HEK293 (cell line): ENCODE measurements around the gene ARHGEF37.

Source experiments
- CTCF ChIA-PET: fragments of 350-600 bp; formaldehyde crosslinking; extraction: SDS; loops from one replicate; lab custom pipeline; 2021; ENCODE audit warnings: antibody characterized with exemption; lab: Yijun Ruan, JAX
- POLR2A ChIA-PET: fragments of 300-600 bp; formaldehyde crosslinking; extraction: SDS; loops from one replicate; lab custom pipeline; 2020; ENCODE audit warnings: antibody characterized with exemption, inconsistent platforms; lab: Yijun Ruan, JAX
- H3K27ac ChIP-seq: fragments of 200-500 bp; sonication (Bioruptor generic); 2 replicates; pipeline ENCODE4 v1.5.1; 2014; ENCODE audit warnings: low read depth, low read length, control low read depth, inconsistent platforms; ENCODE audit errors: extremely low read depth
- H3K36me3 ChIP-seq, 2 experiments: fragments of 200-500 bp in 1 of 2; sonication (Bioruptor generic) in 1 of 2; 1 replicate in 1 of 2; 2 replicates in 1 of 2; pipeline ENCODE4 v1.5.1; 2014 to 2017; ENCODE audit warnings: inconsistent platforms in 2 of 2, low read length in 2 of 2; ENCODE audit not compliant: control insufficient read depth in 2 of 2, insufficient read depth in 1 of 2
- H3K4me1 ChIP-seq: fragments of 200-500 bp; sonication (Bioruptor generic); 2 replicates; pipeline ENCODE4 v1.5.1; 2014; ENCODE audit warnings: mild to moderate bottlenecking, low read length, inconsistent platforms; ENCODE audit not compliant: control insufficient read depth, insufficient read depth
- H3K4me3 ChIP-seq: 2 replicates; pipeline ENCODE4 v1.5.1; 2011; ENCODE audit warnings: low read depth, mild to moderate bottlenecking, control low read depth, low read length, moderate library complexity
- H3K9me3 ChIP-seq: fragments of 200-500 bp; sonication (Bioruptor generic); 2 replicates; pipeline ENCODE4 v1.5.1; 2014; ENCODE audit warnings: low read depth, low read length, inconsistent platforms; ENCODE audit not compliant: control insufficient read depth, insufficient read depth
- BCL11A ChIP-seq: fragments of 450-650 bp; formaldehyde crosslinking; IDR thresholded peaks from 2 replicates; pipeline ENCODE4 v1.5.1; 2016; ENCODE audit warnings: low read depth, missing biosample characterization, missing genetic modification characterization
- FEZF1 ChIP-seq: fragments of 450-650 bp; formaldehyde crosslinking; IDR thresholded peaks from 2 replicates; pipeline ENCODE4 v1.5.1; 2016; ENCODE audit warnings: missing biosample characterization, missing genetic modification characterization
- KLF16 ChIP-seq: fragments of 450-650 bp; formaldehyde crosslinking; IDR thresholded peaks from 2 replicates; pipeline ENCODE4 v1.5.1; 2017; ENCODE audit warnings: missing biosample characterization, missing genetic modification characterization
- WT1 ChIP-seq: fragments of 450-650 bp; formaldehyde crosslinking; IDR thresholded peaks from 2 replicates; pipeline ENCODE4 v1.5.1; 2016; ENCODE audit warnings: missing biosample characterization, missing genetic modification characterization
- ZNF140 ChIP-seq: fragments of 450-650 bp; formaldehyde crosslinking; IDR thresholded peaks from 2 replicates; pipeline ENCODE4 v1.5.1; 2016; ENCODE audit warnings: missing biosample characterization, missing genetic modification characterization
- ZNF146 ChIP-seq: fragments of 450-650 bp; formaldehyde crosslinking; IDR thresholded peaks from 2 replicates; pipeline ENCODE4 v1.5.1; 2016; ENCODE audit warnings: missing biosample characterization, missing genetic modification characterization
- ZNF211 ChIP-seq: fragments of 450-650 bp; formaldehyde crosslinking; IDR thresholded peaks from 2 replicates; pipeline ENCODE4 v1.5.1; 2016; ENCODE audit warnings: low read depth, missing biosample characterization, missing genetic modification characterization
- ZNF221 ChIP-seq: fragments of 450-650 bp; formaldehyde crosslinking; IDR thresholded peaks from 2 replicates; pipeline ENCODE4 v1.5.1; 2017; ENCODE audit warnings: missing biosample characterization, missing genetic modification characterization, borderline replicate concordance
- ZNF416 ChIP-seq: fragments of 450-650 bp; formaldehyde crosslinking; IDR thresholded peaks from 2 replicates; pipeline ENCODE4 v1.5.1; 2016; ENCODE audit warnings: missing biosample characterization, missing genetic modification characterization
- ZNF423 ChIP-seq: fragments of 450-650 bp; formaldehyde crosslinking; IDR thresholded peaks from 2 replicates; pipeline ENCODE4 v1.5.1; 2016; ENCODE audit warnings: missing biosample characterization, missing genetic modification characterization
- ZNF510 ChIP-seq: fragments of 450-650 bp; formaldehyde crosslinking; IDR thresholded peaks from 2 replicates; pipeline ENCODE4 v1.5.1; 2018; ENCODE audit warnings: mild to moderate bottlenecking, missing genetic modification characterization, missing biosample characterization; ENCODE audit not compliant: insufficient replicate concordance
- ZNF514 ChIP-seq: fragments of 450-650 bp; formaldehyde crosslinking; IDR thresholded peaks from 2 replicates; pipeline ENCODE4 v1.5.1; 2016; ENCODE audit warnings: missing biosample characterization, missing genetic modification characterization
- ZNF585B ChIP-seq: fragments of 450-650 bp; formaldehyde crosslinking; IDR thresholded peaks from 2 replicates; pipeline ENCODE4 v1.5.1; 2016; ENCODE audit warnings: missing biosample characterization, missing genetic modification characterization
- ZNF76 ChIP-seq: fragments of 450-650 bp; formaldehyde crosslinking; IDR thresholded peaks from 2 replicates; pipeline ENCODE4; 2016; ENCODE audit warnings: low read depth, missing biosample characterization, missing genetic modification characterization, borderline replicate concordance
- ZNF785 ChIP-seq: fragments of 450-650 bp; formaldehyde crosslinking; IDR thresholded peaks from 2 replicates; pipeline ENCODE4 v1.5.1; 2016; ENCODE audit warnings: missing biosample characterization, missing genetic modification characterization
- ZNF837 ChIP-seq: fragments of 450-650 bp; formaldehyde crosslinking; IDR thresholded peaks from 2 replicates; pipeline ENCODE4 v1.5.1; 2016; ENCODE audit warnings: missing biosample characterization, missing genetic modification characterization
- TF ChIP-seq, protein P1 (sequence below): fragments of 450-650 bp; formaldehyde crosslinking; IDR thresholded peaks from 2 replicates; pipeline ENCODE4 v1.5.1; 2016; ENCODE audit warnings: missing biosample characterization, missing genetic modification characterization
- TF ChIP-seq, protein P2 (sequence below): fragments of 450-650 bp; IDR thresholded peaks from 2 replicates; pipeline ENCODE4 v1.5.1; 2018; ENCODE audit warnings: missing biosample characterization, mild to moderate bottlenecking, missing genetic modification characterization
- TF ChIP-seq, protein P3 (sequence below): IDR thresholded peaks from 2 replicates; pipeline ENCODE4 v1.6.1; 2011; ENCODE audit warnings: mild to moderate bottlenecking, low read depth, low read length, borderline replicate concordance
- TF ChIP-seq, protein P4 (sequence below): fragments of 450-650 bp; formaldehyde crosslinking; IDR thresholded peaks from 2 replicates; pipeline ENCODE4 v1.5.1; 2016; ENCODE audit warnings: missing biosample characterization, missing genetic modification characterization
- TF ChIP-seq, protein P5 (sequence below): fragments of 450-650 bp; formaldehyde crosslinking; IDR thresholded peaks from 2 replicates; pipeline ENCODE4 v1.5.1; 2016; ENCODE audit warnings: missing biosample characterization, missing genetic modification characterization
- TF ChIP-seq, protein P6 (sequence below): fragments of 450-650 bp; formaldehyde crosslinking; IDR thresholded peaks from 2 replicates; pipeline ENCODE4 v1.5.1; 2016; ENCODE audit warnings: missing biosample characterization, missing genetic modification characterization

Gene ARHGEF37

DNA sequence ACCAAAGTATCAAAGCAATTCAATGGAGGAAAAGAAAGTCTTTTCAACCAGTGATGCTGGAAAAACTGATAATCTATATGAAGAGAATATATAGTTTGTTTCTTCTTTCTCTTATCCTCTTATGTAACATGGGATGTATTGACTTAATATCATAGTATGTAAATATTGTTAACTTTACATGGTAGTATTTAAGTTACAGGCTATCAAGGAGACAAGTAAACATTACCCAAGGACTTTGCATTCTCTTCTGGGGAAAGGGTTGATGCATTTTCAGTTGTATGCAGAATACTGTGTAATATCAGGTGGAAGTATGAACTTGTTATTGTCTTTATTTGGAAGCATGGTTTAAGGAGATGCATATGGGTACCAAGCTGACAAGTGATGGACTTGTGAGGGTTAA lies 9.1 kb upstream of the ARHGEF37 start (continued):
- TF ChIP-seq, protein P1, sequence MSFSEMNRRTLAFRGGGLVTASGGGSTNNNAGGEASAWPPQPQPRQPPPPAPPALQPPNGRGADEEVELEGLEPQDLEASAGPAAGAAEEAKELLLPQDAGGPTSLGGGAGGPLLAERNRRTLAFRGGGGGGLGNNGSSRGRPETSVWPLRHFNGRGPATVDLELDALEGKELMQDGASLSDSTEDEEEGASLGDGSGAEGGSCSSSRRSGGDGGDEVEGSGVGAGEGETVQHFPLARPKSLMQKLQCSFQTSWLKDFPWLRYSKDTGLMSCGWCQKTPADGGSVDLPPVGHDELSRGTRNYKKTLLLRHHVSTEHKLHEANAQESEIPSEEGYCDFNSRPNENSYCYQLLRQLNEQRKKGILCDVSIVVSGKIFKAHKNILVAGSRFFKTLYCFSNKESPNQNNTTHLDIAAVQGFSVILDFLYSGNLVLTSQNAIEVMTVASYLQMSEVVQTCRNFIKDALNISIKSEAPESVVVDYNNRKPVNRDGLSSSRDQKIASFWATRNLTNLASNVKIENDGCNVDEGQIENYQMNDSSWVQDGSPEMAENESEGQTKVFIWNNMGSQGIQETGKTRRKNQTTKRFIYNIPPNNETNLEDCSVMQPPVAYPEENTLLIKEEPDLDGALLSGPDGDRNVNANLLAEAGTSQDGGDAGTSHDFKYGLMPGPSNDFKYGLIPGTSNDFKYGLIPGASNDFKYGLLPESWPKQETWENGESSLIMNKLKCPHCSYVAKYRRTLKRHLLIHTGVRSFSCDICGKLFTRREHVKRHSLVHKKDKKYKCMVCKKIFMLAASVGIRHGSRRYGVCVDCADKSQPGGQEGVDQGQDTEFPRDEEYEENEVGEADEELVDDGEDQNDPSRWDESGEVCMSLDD (tag by site-specific recombination): no peak
- no peak for TF ChIP-seq ZNF423 (tag by site-specific recombination)

DNA sequence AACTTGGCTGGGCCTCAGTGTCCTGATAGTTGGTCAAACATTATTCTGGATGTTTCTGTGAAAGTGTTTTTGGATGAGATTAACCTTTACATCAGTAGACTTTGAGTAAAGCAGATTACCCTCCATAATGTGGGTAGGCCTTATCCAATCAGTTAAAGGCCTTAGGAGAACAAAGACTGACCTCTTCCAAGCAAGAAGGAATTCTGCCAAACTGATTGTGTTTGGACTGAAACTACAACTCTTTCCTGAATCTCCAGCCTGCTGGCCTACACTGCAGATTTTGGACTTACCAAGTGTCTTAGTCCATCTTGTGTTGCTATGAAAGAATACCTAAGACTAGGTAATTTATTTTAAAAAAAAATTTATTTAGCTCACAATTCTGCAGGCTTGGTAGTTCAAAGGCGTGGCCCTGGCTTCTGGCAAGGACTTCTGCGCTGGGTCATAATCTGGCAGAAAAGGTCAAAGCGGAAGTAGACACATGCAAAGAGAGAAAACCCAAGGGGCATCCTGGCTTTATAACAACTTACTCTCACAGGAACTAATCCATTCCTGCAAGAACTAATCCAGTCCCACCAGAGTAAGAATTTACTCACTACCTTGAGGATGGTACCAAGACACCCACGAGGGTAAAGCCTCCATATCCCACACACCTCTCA lies 8.6 kb upstream of the ARHGEF37 start:
- H3K27ac ChIP-seq: no peak overlapping the region
- no peak overlapping the region for H3K4me3 ChIP-seq
- CTCF ChIA-PET: interaction anchor here (1.6 kb wide), 1 partner anchor 46 kb away, joined by 3 read pairs; no protein-coding TSS in a partner anchor

DNA sequence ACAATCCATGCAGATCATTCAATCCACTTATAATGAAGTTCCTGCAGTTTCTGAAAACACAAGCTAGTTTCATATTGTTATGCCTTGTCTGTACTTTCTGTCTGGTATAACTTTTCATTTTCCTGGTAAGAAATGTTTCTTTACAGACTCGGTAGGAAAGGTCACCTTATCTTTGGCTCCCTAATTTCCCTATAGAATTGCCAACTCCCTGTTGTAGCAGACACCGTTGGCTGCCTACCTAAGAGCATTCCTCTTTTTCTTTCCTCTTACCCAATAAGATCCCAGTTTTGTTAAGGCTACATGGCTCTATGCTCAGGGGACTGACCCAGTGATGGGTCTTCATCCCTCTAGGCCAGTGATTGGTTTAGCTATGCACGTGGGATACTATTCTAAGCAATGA lies 6.2 kb upstream of the ARHGEF37 start:
- Histone ChIP-seq H3K27ac (no peak overlapping the region), H3K36me3 (no peaks in the 10 kb centered on the region), H3K4me1 (no peaks in the 10 kb centered on the region), H3K9me3 (no peaks in the 10 kb centered on the region), H3K4me3 (no peak overlapping the region)
- CTCF ChIA-PET: interaction anchor here (0.6 to 1.9 kb wide), 4 partner anchors 25 to 189 kb away, joined by 3 to 8 read pairs (median 4); no protein-coding TSS in a partner anchor
- POLR2A ChIA-PET: interaction anchor here (0.5 kb wide), 1 partner anchor 139 kb away, joined by 3 read pairs; no protein-coding TSS in a partner anchor
- TF ChIP-seq ZNF146 (tag by site-specific recombination): no peak
- TF ChIP-seq, protein P2, sequence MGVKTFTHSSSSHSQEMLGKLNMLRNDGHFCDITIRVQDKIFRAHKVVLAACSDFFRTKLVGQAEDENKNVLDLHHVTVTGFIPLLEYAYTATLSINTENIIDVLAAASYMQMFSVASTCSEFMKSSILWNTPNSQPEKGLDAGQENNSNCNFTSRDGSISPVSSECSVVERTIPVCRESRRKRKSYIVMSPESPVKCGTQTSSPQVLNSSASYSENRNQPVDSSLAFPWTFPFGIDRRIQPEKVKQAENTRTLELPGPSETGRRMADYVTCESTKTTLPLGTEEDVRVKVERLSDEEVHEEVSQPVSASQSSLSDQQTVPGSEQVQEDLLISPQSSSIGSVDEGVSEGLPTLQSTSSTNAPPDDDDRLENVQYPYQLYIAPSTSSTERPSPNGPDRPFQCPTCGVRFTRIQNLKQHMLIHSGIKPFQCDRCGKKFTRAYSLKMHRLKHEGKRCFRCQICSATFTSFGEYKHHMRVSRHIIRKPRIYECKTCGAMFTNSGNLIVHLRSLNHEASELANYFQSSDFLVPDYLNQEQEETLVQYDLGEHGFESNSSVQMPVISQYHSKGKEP (tag by site-specific recombination): no peak
- TF ChIP-seq, protein P3, sequence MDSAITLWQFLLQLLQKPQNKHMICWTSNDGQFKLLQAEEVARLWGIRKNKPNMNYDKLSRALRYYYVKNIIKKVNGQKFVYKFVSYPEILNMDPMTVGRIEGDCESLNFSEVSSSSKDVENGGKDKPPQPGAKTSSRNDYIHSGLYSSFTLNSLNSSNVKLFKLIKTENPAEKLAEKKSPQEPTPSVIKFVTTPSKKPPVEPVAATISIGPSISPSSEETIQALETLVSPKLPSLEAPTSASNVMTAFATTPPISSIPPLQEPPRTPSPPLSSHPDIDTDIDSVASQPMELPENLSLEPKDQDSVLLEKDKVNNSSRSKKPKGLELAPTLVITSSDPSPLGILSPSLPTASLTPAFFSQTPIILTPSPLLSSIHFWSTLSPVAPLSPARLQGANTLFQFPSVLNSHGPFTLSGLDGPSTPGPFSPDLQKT: no peak
- TF ChIP-seq ZNF76 (tag by site-specific recombination): no peak
- no peak for TF ChIP-seq FEZF1 (tag by site-specific recombination)
- TF ChIP-seq, protein P4, sequence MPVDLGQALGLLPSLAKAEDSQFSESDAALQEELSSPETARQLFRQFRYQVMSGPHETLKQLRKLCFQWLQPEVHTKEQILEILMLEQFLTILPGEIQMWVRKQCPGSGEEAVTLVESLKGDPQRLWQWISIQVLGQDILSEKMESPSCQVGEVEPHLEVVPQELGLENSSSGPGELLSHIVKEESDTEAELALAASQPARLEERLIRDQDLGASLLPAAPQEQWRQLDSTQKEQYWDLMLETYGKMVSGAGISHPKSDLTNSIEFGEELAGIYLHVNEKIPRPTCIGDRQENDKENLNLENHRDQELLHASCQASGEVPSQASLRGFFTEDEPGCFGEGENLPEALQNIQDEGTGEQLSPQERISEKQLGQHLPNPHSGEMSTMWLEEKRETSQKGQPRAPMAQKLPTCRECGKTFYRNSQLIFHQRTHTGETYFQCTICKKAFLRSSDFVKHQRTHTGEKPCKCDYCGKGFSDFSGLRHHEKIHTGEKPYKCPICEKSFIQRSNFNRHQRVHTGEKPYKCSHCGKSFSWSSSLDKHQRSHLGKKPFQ: no peak
- no peak for TF ChIP-seq BCL11A (tag by site-specific recombination)
- TF ChIP-seq ZNF221: no peak
- TF ChIP-seq, protein P5, sequence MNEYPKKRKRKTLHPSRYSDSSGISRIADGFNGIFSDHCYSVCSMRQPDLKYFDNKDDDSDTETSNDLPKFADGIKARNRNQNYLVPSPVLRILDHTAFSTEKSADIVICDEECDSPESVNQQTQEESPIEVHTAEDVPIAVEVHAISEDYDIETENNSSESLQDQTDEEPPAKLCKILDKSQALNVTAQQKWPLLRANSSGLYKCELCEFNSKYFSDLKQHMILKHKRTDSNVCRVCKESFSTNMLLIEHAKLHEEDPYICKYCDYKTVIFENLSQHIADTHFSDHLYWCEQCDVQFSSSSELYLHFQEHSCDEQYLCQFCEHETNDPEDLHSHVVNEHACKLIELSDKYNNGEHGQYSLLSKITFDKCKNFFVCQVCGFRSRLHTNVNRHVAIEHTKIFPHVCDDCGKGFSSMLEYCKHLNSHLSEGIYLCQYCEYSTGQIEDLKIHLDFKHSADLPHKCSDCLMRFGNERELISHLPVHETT (tag by site-specific recombination): no peak
- no peak for TF ChIP-seq ZNF785
- no peak for TF ChIP-seq ZNF514 (tag by site-specific recombination)
- TF ChIP-seq ZNF211: no peak
- TF ChIP-seq KLF16 (tag by site-specific recombination): no peak
- TF ChIP-seq, protein P6, sequence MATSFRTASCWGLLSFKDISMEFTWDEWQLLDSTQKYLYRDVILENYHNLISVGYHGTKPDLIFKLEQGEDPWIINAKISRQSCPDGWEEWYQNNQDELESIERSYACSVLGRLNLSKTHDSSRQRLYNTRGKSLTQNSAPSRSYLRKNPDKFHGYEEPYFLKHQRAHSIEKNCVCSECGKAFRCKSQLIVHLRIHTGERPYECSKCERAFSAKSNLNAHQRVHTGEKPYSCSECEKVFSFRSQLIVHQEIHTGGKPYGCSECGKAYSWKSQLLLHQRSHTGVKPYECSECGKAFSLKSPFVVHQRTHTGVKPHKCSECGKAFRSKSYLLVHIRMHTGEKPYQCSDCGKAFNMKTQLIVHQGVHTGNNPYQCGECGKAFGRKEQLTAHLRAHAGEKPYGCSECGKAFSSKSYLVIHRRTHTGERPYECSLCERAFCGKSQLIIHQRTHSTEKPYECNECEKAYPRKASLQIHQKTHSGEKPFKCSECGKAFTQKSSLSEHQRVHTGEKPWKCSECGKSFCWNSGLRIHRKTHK (tag by site-specific recombination): no peak
- TF ChIP-seq ZNF510 (tag by site-specific recombination): no peak
- TF ChIP-seq ZNF585B (tag by site-specific recombination): no peak
- no peak for TF ChIP-seq ZNF416 (tag by site-specific recombination)
- TF ChIP-seq WT1 (tag by site-specific recombination): no peak
- TF ChIP-seq ZNF837: no peak

More for the DNA sequence above, 8.6 kb upstream of the ARHGEF37 start:
- TF ChIP-seq ZNF140 (tag by site-specific recombination): no peak
- TF ChIP-seq, all 188 proteins: peak for 0
- H3K9me3 ChIP-seq: no peaks in the 10 kb centered on the region
- no peaks in the 10 kb centered on the region for H3K36me3 ChIP-seq
- POLR2A ChIA-PET: no interaction called here
- H3K4me1 ChIP-seq: no peaks in the 10 kb centered on the region
